Left kidney (tissue), 2 donors: Measurements from ENCODE around the gene KDM4D. TPM values are rescaled to one million over a fixed set of nuclear protein-coding genes. Genes with fewer than 3 reads are reported as not detected.
"Not testable (repeated sequence)": the region's sequence is repeated elsewhere in the genome, so short reads cannot be mapped to it uniquely, and the experiment has no call there.

Experiments used
- DNase-seq: peaks from one replicate; pipeline ENCODE4 v3.0.0-alpha.2; 2013
- polyA plus RNA-seq: library from polyadenylated mRNA; unstranded; fragments of 120-200 nt; gene quantifications from one replicate; pipeline ENCODE4 v1.2.1, GENCODE V29; 2013; ENCODE audit not compliant: insufficient read length

KDM4D gene
- polyA plus RNA-seq, 1 donor: 2.2 TPM

- no peak for DNase-seq
Measured at GRCh38 chr11:94956963-94957362, 16.5 kb upstream of the KDM4D start.

DNA sequence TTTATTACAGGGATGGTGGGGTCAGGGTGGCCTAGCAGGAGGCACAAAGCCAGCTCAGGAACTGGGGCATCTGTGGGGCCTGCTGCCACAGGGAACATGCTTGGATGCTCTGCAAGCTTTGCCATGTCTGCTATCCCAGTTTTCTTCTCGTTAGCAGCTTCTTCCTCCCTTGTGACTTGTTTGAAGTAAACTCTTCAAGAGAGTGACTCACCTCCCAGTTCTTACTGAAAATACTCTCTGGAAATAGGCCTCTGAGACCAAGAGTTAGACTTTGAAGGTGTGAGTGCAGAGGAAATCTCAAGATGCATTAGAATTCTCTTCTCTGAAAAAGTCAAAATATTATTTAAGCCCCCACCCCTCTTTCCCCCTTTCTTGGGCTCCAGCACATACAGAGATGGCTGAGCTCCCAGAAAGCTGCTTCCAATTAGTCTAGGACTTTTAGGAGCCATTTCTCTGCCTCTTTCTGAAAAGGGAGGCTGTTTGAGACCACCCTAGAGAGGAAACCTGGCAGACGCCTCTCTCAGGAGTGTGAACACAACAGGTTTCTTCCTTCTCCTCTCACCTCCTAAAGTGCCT is 15.3 kb upstream of the KDM4D start:
- no peak for DNase-seq

GRCh38 chr11:94959179-94959578 is 14.3 kb upstream of the KDM4D start:
- DNase-seq: no peak

DNA sequence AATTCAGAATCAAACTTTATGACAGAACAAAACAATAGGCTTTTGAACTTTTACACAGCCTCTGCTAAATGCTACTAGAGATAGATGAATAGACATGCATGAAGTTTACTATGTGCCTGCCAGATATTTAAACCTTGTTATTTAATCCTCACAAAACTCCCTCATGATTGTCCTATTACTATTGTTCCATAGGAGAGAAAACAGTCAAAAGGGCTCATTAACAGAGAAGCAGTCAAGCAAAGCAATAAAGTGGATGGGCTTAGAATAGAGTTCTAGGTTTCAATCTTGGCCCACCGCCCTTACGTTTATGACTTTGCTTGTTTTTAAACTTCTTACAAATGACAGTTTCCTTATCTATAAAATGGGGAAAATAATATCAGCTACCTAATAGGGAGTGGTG is 13.0 kb upstream of the KDM4D start:
- DNase-seq: no peak

- DNase-seq: no peak
Measured at GRCh38 chr11:94961255-94961654, 12.3 kb upstream of the KDM4D start.

DNA sequence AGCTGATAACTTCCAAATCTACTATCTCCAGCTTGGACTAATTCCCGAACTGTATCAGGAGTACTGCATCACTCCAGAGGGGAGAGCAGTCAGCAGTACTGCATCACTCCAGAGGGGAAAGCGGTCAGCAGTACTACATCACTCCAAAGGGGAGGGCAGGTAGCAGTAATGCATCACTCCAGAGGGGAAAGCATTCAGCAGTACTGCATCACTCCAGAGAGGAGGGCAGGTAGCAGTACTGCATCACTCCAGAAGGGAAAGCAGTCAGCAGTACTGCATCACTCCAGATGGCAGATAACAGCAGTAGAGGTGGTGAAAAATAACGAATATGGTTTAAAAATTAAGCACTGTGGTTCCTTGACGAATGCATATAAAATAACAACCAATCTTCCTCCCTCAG is 8.6 kb upstream of the KDM4D start:
- no peak for DNase-seq

DNA sequence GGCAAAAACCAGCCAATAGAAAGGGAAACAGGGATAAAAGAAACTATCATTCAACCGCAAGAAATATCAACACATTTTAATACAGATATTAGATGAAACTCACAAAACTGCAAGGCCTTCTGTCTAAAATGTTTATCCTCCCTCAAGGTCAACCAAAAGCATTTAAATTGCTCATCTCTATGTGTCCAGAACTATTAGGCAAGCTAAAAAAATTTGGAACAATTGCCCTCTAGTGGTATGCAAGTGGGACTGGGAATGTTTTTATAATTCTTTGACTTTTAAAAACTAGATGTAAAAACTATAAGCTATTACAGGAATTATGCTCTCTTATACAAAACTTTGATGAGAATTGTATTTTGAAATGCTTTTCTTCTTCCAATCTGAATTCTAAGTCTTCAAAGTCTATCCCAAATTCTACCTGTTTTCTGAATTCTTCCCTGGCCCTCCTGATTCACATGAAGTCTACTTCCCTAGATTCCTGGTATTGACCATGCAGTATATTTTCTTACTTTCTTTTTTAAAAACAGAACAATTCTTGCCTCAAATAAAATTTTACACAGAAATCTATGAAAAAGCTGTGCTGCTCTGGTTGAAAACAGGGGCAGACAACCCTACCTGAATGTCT is 5.1 kb upstream of the KDM4D start:
- peak; percentile 7 for DNase-seq

DNA sequence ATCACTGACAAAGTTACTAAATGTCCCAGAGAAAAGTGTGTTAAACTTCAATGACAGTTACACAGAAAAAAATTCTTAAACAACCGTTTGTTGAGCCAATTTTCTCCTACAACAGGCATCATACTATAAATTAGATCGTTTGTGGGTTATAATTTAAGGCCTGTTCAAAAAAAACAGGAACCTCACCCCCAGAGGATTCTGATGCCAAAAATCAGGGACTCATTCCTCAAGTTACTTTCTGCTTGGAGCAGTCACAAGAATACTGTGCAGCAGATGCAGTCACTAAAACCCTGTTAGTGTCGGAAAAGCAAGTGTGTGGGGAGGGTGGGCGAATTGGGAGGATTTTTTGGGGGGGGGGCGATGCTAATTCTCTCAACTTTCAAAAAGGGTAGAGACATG is 810 bp upstream of the KDM4D start:
- no peak for DNase-seq

DNA sequence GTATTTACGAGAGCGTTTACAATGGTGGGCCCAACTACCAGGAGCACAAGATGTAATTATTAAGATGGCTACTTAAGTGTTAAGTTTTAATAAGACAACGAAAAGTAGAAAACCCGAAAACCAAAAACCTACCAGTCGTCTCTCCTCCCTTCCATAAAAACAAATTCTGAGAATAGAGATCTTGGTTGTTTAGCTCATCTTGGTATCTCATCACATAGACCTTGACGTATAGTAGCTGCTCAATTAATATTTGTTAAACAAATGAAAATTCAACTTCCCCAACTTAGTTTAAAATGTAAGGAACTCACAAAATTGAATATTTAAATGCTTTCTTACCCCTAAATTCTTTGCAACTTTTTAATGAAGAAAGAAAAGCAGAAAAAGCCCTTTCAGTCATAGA is 669 bp downstream of the KDM4D start:
- peak; percentile 3 for DNase-seq

- DNase-seq: no peak
Measured at GRCh38 chr11:94975599-94975998, 2.1 kb downstream of the KDM4D start.

DNA sequence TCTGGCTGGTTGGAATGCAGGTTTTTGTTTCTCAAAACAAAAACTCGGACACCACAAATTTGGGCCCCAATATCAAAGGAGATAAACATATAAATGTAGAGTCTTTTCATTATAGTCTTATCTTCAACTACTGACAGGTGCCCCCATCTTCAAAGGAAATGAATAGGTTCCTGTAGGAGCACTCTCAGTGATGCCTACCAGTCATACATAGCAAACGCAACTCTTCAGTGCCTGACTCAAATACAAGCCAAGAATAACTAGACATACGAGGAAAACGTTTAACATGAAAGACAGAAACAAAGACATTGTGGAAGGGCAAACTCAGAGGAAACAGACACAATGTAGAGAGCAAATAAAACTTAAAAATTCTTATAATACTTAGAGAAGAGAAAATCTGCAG is 13.9 kb downstream of the KDM4D start:
- no peak for DNase-seq

- no peak for DNase-seq
Measured at GRCh38 chr11:94988748-94989147, 15.2 kb downstream of the KDM4D start.

DNA sequence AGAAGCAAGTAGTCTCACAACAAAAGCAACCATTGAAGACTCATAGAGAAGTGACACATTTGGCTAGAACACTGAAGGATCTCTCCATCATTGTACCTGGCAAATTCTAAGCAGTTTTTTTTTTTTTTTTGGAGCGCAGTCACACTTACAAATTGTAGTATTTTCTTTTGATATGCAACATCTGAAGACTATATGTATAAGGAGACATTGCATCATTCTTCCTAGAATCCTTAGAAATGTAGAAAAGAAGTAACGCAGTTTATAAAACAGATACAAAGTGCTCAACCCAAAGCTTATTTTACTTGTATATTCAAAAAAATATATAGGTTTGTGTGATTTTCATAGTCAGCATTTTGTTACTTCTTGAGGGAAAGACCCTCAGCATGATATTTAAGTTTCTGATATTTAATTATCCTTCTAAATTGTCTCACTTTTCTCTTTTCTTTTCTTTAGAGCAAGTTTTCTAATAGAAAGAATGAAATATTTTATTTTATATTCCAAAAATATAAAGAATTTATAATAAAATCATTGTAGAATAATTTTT is 20.0 kb downstream of the KDM4D start:
- DNase-seq: no peak

GRCh38 chr11:94997437-94997836 is 23.9 kb downstream of the KDM4D start:
- DNase-seq: no peak

DNA sequence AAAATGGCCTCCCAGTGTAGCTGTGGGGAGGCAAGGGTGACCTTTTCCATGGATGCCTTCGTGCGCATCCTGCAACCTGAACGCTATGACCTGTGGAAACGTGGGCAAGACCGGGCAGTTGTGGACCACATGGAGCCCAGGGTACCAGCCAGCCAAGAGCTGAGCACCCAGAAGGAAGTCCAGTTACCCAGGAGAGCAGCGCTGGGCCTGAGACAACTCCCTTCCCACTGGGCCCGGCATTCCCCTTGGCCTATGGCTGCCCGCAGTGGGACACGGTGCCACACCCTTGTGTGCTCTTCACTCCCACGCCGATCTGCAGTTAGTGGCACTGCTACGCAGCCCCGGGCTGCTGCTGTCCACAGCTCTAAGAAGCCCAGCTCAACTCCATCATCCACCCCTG is 24.8 kb downstream of the KDM4D start:
- no peak for DNase-seq

- DNase-seq: no peak
Measured at GRCh38 chr11:95003716-95004115, 30.2 kb downstream of the KDM4D start.

DNA sequence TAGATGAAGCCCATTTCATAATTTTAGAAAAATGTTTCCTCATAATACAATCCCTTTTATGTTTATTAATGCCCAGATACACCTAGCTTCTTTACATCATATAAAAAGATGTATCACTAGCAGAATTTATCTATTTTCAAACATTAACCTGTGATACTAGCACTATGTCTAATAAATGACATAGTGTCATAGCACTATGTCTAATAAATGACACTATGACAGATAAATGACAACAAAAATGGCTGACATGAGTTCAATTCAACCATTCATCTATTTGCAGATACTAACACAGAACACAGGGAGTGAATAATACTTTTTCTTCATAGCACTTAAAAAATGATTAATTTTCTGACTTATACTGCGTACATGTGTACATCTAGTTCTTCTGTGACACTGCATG is 32.1 kb downstream of the KDM4D start:
- DNase-seq: no peak

- DNase-seq: no peak
Measured at GRCh38 chr11:95011376-95011775, 37.9 kb downstream of the KDM4D start.

- DNase-seq: no peak
Measured at GRCh38 chr11:95014184-95014821, 40.8 kb downstream of the KDM4D start.

- no peak for DNase-seq
Measured at GRCh38 chr11:95016139-95016538, 42.6 kb downstream of the KDM4D start.

DNA sequence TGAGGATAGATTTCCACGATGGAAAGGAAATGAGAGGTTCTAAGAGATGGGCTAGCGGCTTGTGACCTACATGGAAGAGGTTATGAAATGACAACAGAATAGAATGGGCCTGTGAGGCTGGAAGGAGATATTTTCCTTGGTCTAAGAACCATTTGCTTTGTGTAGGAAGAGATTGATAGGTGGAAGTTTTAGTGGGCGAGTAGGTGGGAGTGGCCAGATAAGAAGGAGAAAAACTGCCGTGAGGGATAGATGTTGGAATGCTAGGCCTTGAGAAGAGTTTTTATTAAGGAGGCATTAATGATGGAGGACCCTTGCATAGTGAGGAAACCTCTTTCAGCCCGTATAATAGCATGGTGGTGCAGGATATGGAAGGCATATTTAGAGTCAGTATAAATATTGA is 48.0 kb downstream of the KDM4D start:
- not testable (repeated sequence) for DNase-seq

DNA sequence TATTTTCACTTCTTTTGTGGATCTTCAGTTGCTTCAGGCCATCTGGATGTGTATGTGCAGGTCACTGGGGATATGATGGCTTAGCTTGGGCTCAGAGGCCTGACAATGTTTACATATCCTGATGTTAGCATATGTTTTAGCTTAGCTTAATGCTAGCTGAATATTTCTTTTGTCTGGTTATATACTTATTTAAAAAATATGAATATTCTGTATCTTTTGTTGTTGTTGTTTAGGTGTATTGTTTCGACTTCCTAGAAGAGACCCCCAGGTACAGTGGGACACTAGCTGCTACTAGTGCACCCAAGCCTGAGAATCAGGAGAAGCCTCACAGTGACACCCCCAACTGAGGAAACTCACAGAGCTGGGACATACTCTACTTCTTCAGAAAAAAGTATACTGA is 51.4 kb downstream of the KDM4D start, which contains the start of gene KDM4E:
Gene KDM4E (plus strand): TSS at position 301 of the 400 bp plus-strand sequence. CDS start 300 bp downstream, outside the sequence.
- DNase-seq: no peak

DNA sequence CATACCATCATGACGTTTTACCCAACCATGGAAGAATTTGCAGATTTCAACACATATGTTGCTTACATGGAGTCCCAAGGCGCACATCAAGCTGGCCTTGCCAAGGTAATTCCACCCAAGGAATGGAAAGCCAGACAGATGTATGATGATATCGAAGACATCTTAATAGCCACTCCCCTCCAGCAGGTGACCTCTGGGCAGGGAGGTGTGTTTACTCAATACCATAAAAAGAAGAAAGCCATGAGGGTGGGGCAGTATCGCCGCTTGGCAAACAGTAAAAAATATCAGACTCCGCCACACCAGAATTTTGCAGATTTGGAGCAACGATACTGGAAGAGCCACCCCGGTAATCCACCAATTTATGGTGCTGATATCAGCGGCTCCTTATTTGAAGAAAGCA is 52.1 kb downstream of the KDM4D start:
- DNase-seq: not testable (repeated sequence)

GRCh38 chr11:95028357-95028756 is 54.8 kb downstream of the KDM4D start:
- no peak for DNase-seq
